Neural progenitor cell (in vitro differentiated cells): ENCODE results near the gene GLIS2. TPM values are rescaled to one million over a fixed set of nuclear protein-coding genes. Genes with fewer than 3 reads are reported as not detected.

Experiments used
- DNase-seq: peaks from one replicate; pipeline ENCODE4 v3.0.0-alpha.2; 2016; ENCODE audit warnings: low spot score
- H2AFZ ChIP-seq: fragments of 200-600 bp; sonication (generic); replicated peaks from 2 replicates; pipeline ENCODE4 v1.6.1; 2016; ENCODE audit warnings: antibody characterized with exemption
- H3F3A ChIP-seq: fragments of 200-600 bp; sonication (generic); 2 replicates; pipeline ENCODE4 v1.6.1; 2016; ENCODE audit warnings: antibody characterized with exemption, low read depth
- H3K27ac ChIP-seq: fragments of 200-600 bp; sonication (generic); 2 replicates; pipeline ENCODE4 v1.5.1; 2016; ENCODE audit warnings: mild to moderate bottlenecking
- H3K27me3 ChIP-seq: fragments of 200-600 bp; sonication (generic); 2 replicates; pipeline ENCODE4 v1.6.1; 2016; ENCODE audit warnings: mild to moderate bottlenecking, moderate library complexity
- H3K36me3 ChIP-seq: fragments of 200-600 bp; sonication (generic); 2 replicates; pipeline ENCODE4 v1.5.1; 2016
- H3K4me1 ChIP-seq: fragments of 200-600 bp; sonication (generic); 2 replicates; pipeline ENCODE4 v1.6.1; 2016; ENCODE audit warnings: mixed run types
- H3K4me2 ChIP-seq: fragments of 200-600 bp; sonication (generic); 2 replicates; pipeline ENCODE4 v1.6.1; 2016
- H3K4me3 ChIP-seq: fragments of 200-600 bp; sonication (generic); 2 replicates; pipeline ENCODE4 v1.5.1; 2016
- H3K79me2 ChIP-seq: fragments of 200-600 bp; sonication (generic); 2 replicates; pipeline ENCODE4 v1.6.1; 2016; ENCODE audit warnings: low read depth
- H3K9ac ChIP-seq: fragments of 200-600 bp; sonication (generic); 2 replicates; pipeline ENCODE4 v1.6.1; 2016
- H3K9me3 ChIP-seq: fragments of 200-600 bp; sonication (generic); 2 replicates; pipeline ENCODE4 v1.5.1; 2016; ENCODE audit warnings: low read depth
- H4K20me1 ChIP-seq: fragments of 200-600 bp; sonication (generic); 2 replicates; pipeline ENCODE4 v1.6.1; 2016; ENCODE audit warnings: low read depth
- H3K27ac Mint-ChIP-seq: 3 replicates; pipeline ENCODE4 v1.8.0; 2021; ENCODE audit warnings: mixed read lengths
- H3K27me3 Mint-ChIP-seq: 2 replicates; pipeline ENCODE4 v1.8.0; 2022; ENCODE audit warnings: low read depth, mild to moderate bottlenecking, inconsistent platforms, moderate library complexity, mixed read lengths; ENCODE audit not compliant: insufficient read depth
- H3K36me3 Mint-ChIP-seq: 3 replicates; pipeline ENCODE4 v1.8.0; 2021; ENCODE audit warnings: mixed read lengths
- H3K4me1 Mint-ChIP-seq: 3 replicates; pipeline ENCODE4 v1.8.0; 2021; ENCODE audit warnings: mixed read lengths
- H3K4me3 Mint-ChIP-seq: 3 replicates; pipeline ENCODE4 v1.8.0; 2021; ENCODE audit warnings: mild to moderate bottlenecking, moderate library complexity, mixed read lengths
- H3K9me3 Mint-ChIP-seq: 3 replicates; pipeline ENCODE4 v1.8.0; 2020; ENCODE audit warnings: mixed read lengths
- EZH2 ChIP-seq: fragments of 200-600 bp; sonication (generic); IDR thresholded peaks from 2 replicates; pipeline ENCODE4 v1.6.1; 2017; ENCODE audit warnings: antibody characterized with exemption, mild to moderate bottlenecking, moderate library complexity
- EZH2phosphoT487 ChIP-seq: fragments of 200-600 bp; sonication (generic); IDR thresholded peaks from 2 replicates; pipeline ENCODE4 v1.6.1; 2017; ENCODE audit warnings: antibody characterized with exemption
- total RNA-seq: library from RNA; depleted of rRNA; stranded (reverse); fragments of >200 nt; gene quantifications from 2 replicates; pipeline ENCODE4 v1.2.3, GENCODE V29; 2015; ENCODE audit warnings: low replicate concordance
- TF ChIP-seq, protein P1 (sequence below): fragments of 200-600 bp; sonication (generic); IDR thresholded peaks from 2 replicates; pipeline ENCODE4 v1.5.1; 2017; ENCODE audit warnings: antibody characterized with exemption, mild to moderate bottlenecking

GLIS2 gene
- total RNA-seq, 1 donor from 2014 or later = 0.15 TPM

DNA sequence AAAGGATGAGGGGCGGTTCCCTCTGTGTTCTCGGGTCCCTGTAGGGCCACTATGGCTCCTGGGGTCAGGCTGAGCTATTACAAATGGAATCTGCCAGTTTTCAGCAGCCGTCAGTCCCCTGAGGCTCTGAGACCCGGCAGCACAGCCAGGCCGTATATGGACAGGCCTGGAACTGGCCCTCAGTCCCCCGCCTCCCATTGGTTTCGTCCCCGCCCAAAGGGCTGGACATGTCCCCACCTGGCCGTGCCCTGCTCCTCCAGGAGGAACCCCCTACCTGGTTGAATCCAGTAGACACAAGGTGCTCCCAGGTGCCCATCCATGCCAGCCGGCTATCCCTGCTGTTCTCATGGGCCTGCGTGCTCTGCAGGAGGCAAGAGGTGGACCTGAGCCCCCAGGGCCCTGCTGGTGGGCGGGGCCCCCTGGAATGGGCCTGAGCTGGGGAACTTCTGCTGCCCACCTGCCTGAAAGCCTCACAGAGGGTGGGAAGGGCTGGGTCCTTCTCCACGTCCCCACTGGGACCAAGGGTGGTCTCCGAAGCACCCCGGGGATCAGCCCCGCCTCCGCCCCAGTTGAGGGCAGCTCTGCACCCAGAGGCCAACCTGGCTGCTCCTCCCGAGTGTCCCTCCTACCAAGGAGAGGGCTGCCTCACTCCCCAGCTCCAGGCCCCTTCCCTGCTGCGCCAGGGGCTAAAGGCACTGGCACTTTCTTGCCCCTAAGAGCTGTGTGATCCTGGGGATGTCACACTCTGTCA, 72.6 kb downstream of the GLIS2 start:
- Mint-ChIP-seq H3K4me3 (no peak overlapping the region), H3K4me1 (peaks cover 46% of the 10 kb centered on the region), H3K36me3 (no peaks in the 10 kb centered on the region), H3K27me3 (peaks cover 7% of the 10 kb centered on the region), H3K9me3 (no peaks in the 10 kb centered on the region), H3K27ac (peak overlapping the region; percentile 95)
- TF ChIP-seq, protein P1, sequence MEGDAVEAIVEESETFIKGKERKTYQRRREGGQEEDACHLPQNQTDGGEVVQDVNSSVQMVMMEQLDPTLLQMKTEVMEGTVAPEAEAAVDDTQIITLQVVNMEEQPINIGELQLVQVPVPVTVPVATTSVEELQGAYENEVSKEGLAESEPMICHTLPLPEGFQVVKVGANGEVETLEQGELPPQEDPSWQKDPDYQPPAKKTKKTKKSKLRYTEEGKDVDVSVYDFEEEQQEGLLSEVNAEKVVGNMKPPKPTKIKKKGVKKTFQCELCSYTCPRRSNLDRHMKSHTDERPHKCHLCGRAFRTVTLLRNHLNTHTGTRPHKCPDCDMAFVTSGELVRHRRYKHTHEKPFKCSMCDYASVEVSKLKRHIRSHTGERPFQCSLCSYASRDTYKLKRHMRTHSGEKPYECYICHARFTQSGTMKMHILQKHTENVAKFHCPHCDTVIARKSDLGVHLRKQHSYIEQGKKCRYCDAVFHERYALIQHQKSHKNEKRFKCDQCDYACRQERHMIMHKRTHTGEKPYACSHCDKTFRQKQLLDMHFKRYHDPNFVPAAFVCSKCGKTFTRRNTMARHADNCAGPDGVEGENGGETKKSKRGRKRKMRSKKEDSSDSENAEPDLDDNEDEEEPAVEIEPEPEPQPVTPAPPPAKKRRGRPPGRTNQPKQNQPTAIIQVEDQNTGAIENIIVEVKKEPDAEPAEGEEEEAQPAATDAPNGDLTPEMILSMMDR = no peak
- TF ChIP-seq EZH2phosphoT487 = no peak
- TF ChIP-seq EZH2 = no peak
- Histone ChIP-seq H3K36me3 (no peaks in the 10 kb centered on the region), H3K4me3 (no peak overlapping the region), H3K4me2 (peak overlapping the region; percentile 15), H3K9me3 (no peaks in the 10 kb centered on the region), H3F3A (peaks cover 27% of the 10 kb centered on the region), H3K27me3 (no peaks in the 10 kb centered on the region), H4K20me1 (no peaks in the 10 kb centered on the region), H3K79me2 (no peaks in the 10 kb centered on the region), H3K27ac (no peak overlapping the region), H2AFZ (no peak overlapping the region), H3K4me1 (peaks cover 50% of the 10 kb centered on the region), H3K9ac (no peak overlapping the region)
- DNase-seq = no peak

Other genes with a start within 250 kb of the GLIS2 start
- gene ADCY9, start 199.6 kb upstream of the GLIS2 start, total RNA-seq = 1.2 and 3.4 TPM in 2 replicates
- 0.06 and 0.22 TPM in 2 replicates for gene SRL, start 74.0 kb upstream of the GLIS2 start, total RNA-seq
- 19.8 and 24.8 TPM in 2 replicates for gene TFAP4, start 43.0 kb upstream of the GLIS2 start, total RNA-seq
- 17.0 and 40.8 TPM in 2 replicates for gene PAM16, start 35.3 kb downstream of the GLIS2 start, total RNA-seq
- gene VASN, start 55.8 kb downstream of the GLIS2 start, total RNA-seq = 3.1 and 7.5 TPM in 2 replicates
- gene CORO7, start 100.5 kb downstream of the GLIS2 start, total RNA-seq = 6.8 and 21.8 TPM in 2 replicates
- 27.3 and 47.2 TPM in 2 replicates for gene DNAJA3, start 109.8 kb downstream of the GLIS2 start, total RNA-seq
- 47.1 and 69.1 TPM in 2 replicates for gene NMRAL1, start 158.6 kb downstream of the GLIS2 start, total RNA-seq
- gene HMOX2, start 160.3 kb downstream of the GLIS2 start, total RNA-seq = 11.5 and 20.3 TPM in 2 replicates
- gene CDIP1, start 222.7 kb downstream of the GLIS2 start, total RNA-seq = 13.1 and 32.6 TPM in 2 replicates
- gene C16orf96, start 240.3 kb downstream of the GLIS2 start, total RNA-seq = 0.11 and 0.99 TPM in 2 replicates